Measurements from ENCODE around the gene ST8SIA5. TPM values are rescaled to one million over a fixed set of nuclear protein-coding genes. Genes with fewer than 3 reads are reported as not detected.

ST8SIA5 gene
- total and polyA plus RNA-seq, 7 donors: under 0.01 to 0.81 (median 0.22) TPM; not detected in 3

GRCh38 chr18:46725310-46725709 lies 31.5 kb downstream of the ST8SIA5 start:
- H3K9me3 ChIP-seq: peaks cover 0 to 9% (median 6%) of the 10 kb centered on the region in 4 donors
- intact Hi-C loops (cut with DNase I): no loop called here
- WGBS, 2 donors: 89 to 91% methylated on average over 3 of the region's 3 CpGs
- no peak for TF ChIP-seq POLR2AphosphoS5 (IDR thresholded peaks at IDR 0.05)
- TF ChIP-seq POLR2A (IDR thresholded peaks at IDR 0.05): no peak
- TF ChIP-seq EP300 (IDR thresholded peaks at IDR 0.05): no peak
- TF ChIP-seq, protein P1, sequence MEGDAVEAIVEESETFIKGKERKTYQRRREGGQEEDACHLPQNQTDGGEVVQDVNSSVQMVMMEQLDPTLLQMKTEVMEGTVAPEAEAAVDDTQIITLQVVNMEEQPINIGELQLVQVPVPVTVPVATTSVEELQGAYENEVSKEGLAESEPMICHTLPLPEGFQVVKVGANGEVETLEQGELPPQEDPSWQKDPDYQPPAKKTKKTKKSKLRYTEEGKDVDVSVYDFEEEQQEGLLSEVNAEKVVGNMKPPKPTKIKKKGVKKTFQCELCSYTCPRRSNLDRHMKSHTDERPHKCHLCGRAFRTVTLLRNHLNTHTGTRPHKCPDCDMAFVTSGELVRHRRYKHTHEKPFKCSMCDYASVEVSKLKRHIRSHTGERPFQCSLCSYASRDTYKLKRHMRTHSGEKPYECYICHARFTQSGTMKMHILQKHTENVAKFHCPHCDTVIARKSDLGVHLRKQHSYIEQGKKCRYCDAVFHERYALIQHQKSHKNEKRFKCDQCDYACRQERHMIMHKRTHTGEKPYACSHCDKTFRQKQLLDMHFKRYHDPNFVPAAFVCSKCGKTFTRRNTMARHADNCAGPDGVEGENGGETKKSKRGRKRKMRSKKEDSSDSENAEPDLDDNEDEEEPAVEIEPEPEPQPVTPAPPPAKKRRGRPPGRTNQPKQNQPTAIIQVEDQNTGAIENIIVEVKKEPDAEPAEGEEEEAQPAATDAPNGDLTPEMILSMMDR (IDR thresholded peaks at IDR 0.05): no peak
- no peaks in the 10 kb centered on the region for H3K36me3 ChIP-seq
- no peak for DNase-seq
- H3K4me3 ChIP-seq: no peak overlapping the region
- no peaks in the 10 kb centered on the region for H3K27me3 ChIP-seq
- H3K27ac ChIP-seq: no peak overlapping the region
- no peaks in the 10 kb centered on the region for H3K4me1 ChIP-seq

DNA sequence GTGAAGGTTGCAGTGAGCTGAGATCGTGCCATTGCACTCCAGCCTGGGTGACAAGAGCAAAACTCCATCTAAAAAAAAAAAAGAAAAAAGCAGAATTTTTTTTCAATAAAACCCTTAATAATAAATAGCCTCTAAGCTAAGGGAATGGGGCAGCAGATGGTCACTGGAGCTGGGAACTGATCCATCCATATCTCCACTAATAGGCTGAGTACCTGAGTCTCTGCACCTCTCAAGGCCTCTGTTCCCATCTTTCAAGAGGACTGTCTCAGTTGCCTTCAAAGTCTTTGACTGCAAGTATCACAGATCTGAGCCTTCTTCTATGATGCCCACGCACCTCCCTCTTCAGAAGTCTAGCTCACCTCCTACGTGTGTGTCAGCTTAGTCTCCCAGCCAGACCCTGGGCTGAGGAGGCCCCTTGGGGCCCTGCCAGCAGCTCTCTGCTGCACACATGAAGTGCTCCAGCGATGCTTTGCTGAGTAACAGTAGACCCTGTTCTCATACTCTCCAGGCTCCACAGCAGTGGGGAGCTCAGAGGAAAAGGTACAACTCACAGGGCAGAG lies 32.9 kb downstream of the ST8SIA5 start:
- no peaks in the 10 kb centered on the region for H3K9me3 ChIP-seq
- peaks cover 0 to 4% (median 2%) of the 10 kb centered on the region in 4 donors for H3K4me1 ChIP-seq
- TF ChIP-seq, protein P1 (IDR thresholded peaks at IDR 0.05): no peak
- TF ChIP-seq EP300 (IDR thresholded peaks at IDR 0.05) (no peak), POLR2A (IDR thresholded peaks at IDR 0.05) (no peak), POLR2AphosphoS5 (IDR thresholded peaks at IDR 0.05) (no peak)
- intact Hi-C loops (cut with DNase I): no loop called here
- DNase-seq: no peak
- no peak overlapping the region for H3K4me3 ChIP-seq
- H3K36me3 ChIP-seq: no peaks in the 10 kb centered on the region
- 83 to 89% methylated on average over 4 of the region's 4 CpGs for WGBS, 2 donors
- H3K27me3 ChIP-seq: no peaks in the 10 kb centered on the region
- H3K27ac ChIP-seq: no peak overlapping the region

DNA sequence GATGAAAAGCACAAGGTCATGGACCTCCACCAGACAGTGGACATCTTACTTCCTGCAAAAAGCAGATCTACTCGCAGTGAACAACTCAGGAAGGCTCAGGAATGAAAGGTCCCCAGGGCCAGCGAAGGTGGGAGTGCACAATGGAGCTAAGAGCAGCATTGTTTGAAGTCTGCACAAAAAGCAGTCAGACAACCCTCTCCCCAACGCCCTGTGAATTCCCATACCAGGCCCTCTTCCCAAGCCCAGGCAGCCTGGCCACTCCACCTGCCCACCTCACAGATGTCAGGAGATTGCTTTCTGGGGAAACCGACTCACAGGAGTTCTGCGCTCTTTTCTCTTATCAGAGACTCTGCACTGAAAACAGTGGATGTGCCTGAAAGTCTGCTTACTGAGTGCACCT lies 34.8 kb downstream of the ST8SIA5 start:
- WGBS, 2 donors: 65 to 76% methylated on average over 5 of the region's 5 CpGs
- TF ChIP-seq, protein P1 (IDR thresholded peaks at IDR 0.05): no peak
- TF ChIP-seq EP300 (IDR thresholded peaks at IDR 0.05) (no peak), POLR2A (IDR thresholded peaks at IDR 0.05) (no peak), POLR2AphosphoS5 (IDR thresholded peaks at IDR 0.05) (no peak)
- DNase-seq: no peak

DNA sequence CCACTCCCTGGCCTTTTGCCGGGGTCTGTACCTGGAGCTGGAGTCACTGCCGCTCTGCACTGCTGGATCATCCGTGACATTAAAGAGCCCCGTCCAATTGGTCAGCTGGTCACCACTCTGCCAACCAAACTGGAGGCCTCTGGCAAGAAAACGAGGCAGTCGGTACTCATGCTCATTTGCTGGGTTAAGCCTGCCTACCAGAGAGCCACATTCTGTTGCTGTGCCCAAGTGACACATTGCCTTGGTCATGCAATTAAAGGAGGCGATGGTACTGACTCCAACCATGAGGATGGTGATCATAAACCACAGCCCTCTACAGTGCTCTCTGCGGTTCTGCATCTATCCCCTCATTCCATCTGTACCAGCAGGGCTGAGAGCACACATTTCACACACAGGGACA lies 35.5 kb downstream of the ST8SIA5 start:
- Histone ChIP-seq H3K9me3 (no peaks in the 10 kb centered on the region), H3K4me3 (no peak overlapping the region), H3K27ac (no peak overlapping the region), H3K36me3 (no peaks in the 10 kb centered on the region), H3K27me3 (no peaks in the 10 kb centered on the region), H3K4me1 (peaks cover 0 to 13% (median 6%) of the 10 kb centered on the region in 4 donors)
- TF ChIP-seq POLR2A (IDR thresholded peaks at IDR 0.05): no peak
- TF ChIP-seq, protein P1 (IDR thresholded peaks at IDR 0.05): no peak
- no peak for TF ChIP-seq EP300 (IDR thresholded peaks at IDR 0.05)
- no peak for TF ChIP-seq POLR2AphosphoS5 (IDR thresholded peaks at IDR 0.05)
- DNase-seq: no peak
- intact Hi-C loops (cut with DNase I): no loop called here
- 87 to 88% methylated on average over 8 of the region's 8 CpGs for WGBS, 2 donors

More for the DNA sequence above, 34.8 kb downstream of the ST8SIA5 start:
- Histone ChIP-seq H3K27ac (no peak overlapping the region), H3K4me3 (no peak overlapping the region), H3K9me3 (no peaks in the 10 kb centered on the region), H3K36me3 (no peaks in the 10 kb centered on the region), H3K27me3 (no peaks in the 10 kb centered on the region), H3K4me1 (peaks cover 0 to 13% (median 6%) of the 10 kb centered on the region in 4 donors)
- intact Hi-C loops (cut with DNase I): no loop called here

DNA sequence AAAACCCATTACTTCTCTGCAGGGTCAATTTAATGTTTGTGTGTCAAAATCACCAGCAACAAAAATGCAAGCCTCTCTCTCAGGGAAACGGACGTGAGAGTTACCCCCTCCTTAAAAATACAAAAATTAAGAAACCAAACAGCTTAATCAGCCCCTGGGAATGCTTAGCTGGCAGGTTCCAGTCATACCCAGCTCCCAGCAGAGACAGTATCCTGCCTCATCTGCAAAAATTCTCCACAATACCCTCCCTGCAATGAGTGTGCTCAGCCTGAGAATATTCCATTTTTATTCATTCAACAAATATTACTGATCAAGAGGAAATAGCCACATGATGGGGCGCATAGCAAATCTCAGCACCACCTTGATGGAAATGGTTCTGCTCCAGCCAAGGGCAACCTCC lies 36.3 kb downstream of the ST8SIA5 start:
- Histone ChIP-seq H3K4me1 (peaks cover 0 to 13% (median 6%) of the 10 kb centered on the region in 4 donors), H3K9me3 (no peaks in the 10 kb centered on the region), H3K27me3 (no peaks in the 10 kb centered on the region), H3K36me3 (no peaks in the 10 kb centered on the region), H3K4me3 (no peak overlapping the region), H3K27ac (no peak overlapping the region)
- TF ChIP-seq POLR2A (IDR thresholded peaks at IDR 0.05) (no peak), EP300 (IDR thresholded peaks at IDR 0.05) (no peak), POLR2AphosphoS5 (IDR thresholded peaks at IDR 0.05) (no peak)
- TF ChIP-seq, protein P1 (IDR thresholded peaks at IDR 0.05): no peak
- WGBS, 2 donors: 90 to 91% methylated on average over 3 of the region's 3 CpGs
- DNase-seq: no peak
- intact Hi-C loops (cut with DNase I): no loop called here

All from sigmoid colon (tissue), 7 donors.